IMR-90 (cell line): ENCODE measurements around the gene CXCR6. TPM values are rescaled to one million over a fixed set of nuclear protein-coding genes. Genes with fewer than 3 reads are reported as not detected.

Experiments used
- ATAC-seq: fragments of 200-7000 bp; cut with Tn5 transposase; 2 replicates; pipeline ENCODE4 v1.9.1; 2020; ENCODE audit warnings: low read depth, mild to moderate bottlenecking, moderate library complexity
- BruUV-seq: library from RNA; stranded (reverse); fragments of 400-500 nt; replicated peaks from 2 replicates; lab custom pipeline; 2021; lab: Mats Ljungman, UMichigan
- CTCF ChIA-PET: fragments of 300-600 bp; formaldehyde crosslinking; extraction: SDS; loops from one replicate; lab custom pipeline; 2021; ENCODE audit warnings: antibody characterized with exemption; lab: Yijun Ruan, JAX
- POLR2A ChIA-PET: fragments of 300-600 bp; sonication (Branson Sonifier 250); formaldehyde crosslinking; loops from one replicate; lab custom pipeline; 2022; ENCODE audit warnings: antibody characterized with exemption; ENCODE audit not compliant: unreplicated experiment; lab: Charles Lee
- DNase-seq: peaks from one replicate; pipeline ENCODE4 v3.0.0; 2013
- H2AFZ ChIP-seq: replicated peaks from 2 replicates; pipeline ENCODE3; 2013; ENCODE audit warnings: low read length, mild to moderate bottlenecking; ENCODE audit not compliant: poor library complexity
- H2AK5ac ChIP-seq: 2 replicates; pipeline ENCODE4 v1.6.1; 2013; ENCODE audit warnings: low read depth, low read length, inconsistent platforms
- H2AK9ac ChIP-seq: replicated peaks from 2 replicates; pipeline ENCODE3; 2013; ENCODE audit warnings: mild to moderate bottlenecking, low read depth, low read length, moderate library complexity; ENCODE audit not compliant: poor library complexity
- H2BK120ac ChIP-seq: 2 replicates; pipeline ENCODE4 v1.6.1; 2013; ENCODE audit warnings: low read depth, low read length, inconsistent platforms
- H2BK15ac ChIP-seq: 3 replicates; pipeline ENCODE4 v1.6.1; 2013; ENCODE audit warnings: low read depth, low read length, inconsistent platforms
- H2BK20ac ChIP-seq: 2 replicates; pipeline ENCODE4 v1.6.1; 2013; ENCODE audit warnings: low read depth, mild to moderate bottlenecking, inconsistent platforms, low read length, moderate library complexity
- H2BK5ac ChIP-seq: 2 replicates; pipeline ENCODE4 v1.6.1; 2013; ENCODE audit warnings: mild to moderate bottlenecking, low read depth, low read length, inconsistent platforms; ENCODE audit not compliant: poor library complexity, severe bottlenecking
- H3K14ac ChIP-seq: replicated peaks from 2 replicates; pipeline ENCODE4 v1.6.1; 2013; ENCODE audit warnings: low read depth, low read length, inconsistent platforms
- H3K18ac ChIP-seq: 2 replicates; pipeline ENCODE4 v1.6.1; 2013; ENCODE audit warnings: low read depth, low read length, control low read depth
- H3K23ac ChIP-seq: 2 replicates; pipeline ENCODE4 v1.6.1; 2013; ENCODE audit warnings: low read depth, low read length, inconsistent platforms
- H3K27ac ChIP-seq: 2 replicates; pipeline ENCODE4 v1.5.1; 2013; ENCODE audit warnings: mild to moderate bottlenecking, control low read depth, low read length; ENCODE audit not compliant: insufficient read depth
- H3K27me3 ChIP-seq: 2 replicates; pipeline ENCODE4 v1.6.1; 2013; ENCODE audit warnings: low read length; ENCODE audit not compliant: control insufficient read depth, insufficient read depth
- H3K36me3 ChIP-seq: 2 replicates; pipeline ENCODE4 v1.6.1; 2013; ENCODE audit warnings: low read length, mixed read lengths; ENCODE audit not compliant: control insufficient read depth, insufficient read depth
- H3K4ac ChIP-seq: 2 replicates; pipeline ENCODE4 v1.6.1; 2013; ENCODE audit warnings: low read depth, low read length, inconsistent platforms
- H3K4me1 ChIP-seq: 2 replicates; pipeline ENCODE4 v1.6.1; 2013; ENCODE audit warnings: low read length, mixed read lengths; ENCODE audit not compliant: control insufficient read depth, insufficient read depth
- H3K4me2 ChIP-seq: 2 replicates; pipeline ENCODE4 v1.6.1; 2013; ENCODE audit warnings: low read depth, mild to moderate bottlenecking, control low read depth, low read length, moderate library complexity
- H3K4me3 ChIP-seq: 2 replicates; pipeline ENCODE4 v1.5.1; 2013; ENCODE audit warnings: low read depth, mild to moderate bottlenecking, control low read depth, low read length, moderate library complexity; ENCODE audit not compliant: insufficient read depth
- H3K56ac ChIP-seq: 2 replicates; pipeline ENCODE4 v1.6.1; 2013; ENCODE audit warnings: low read length, inconsistent platforms; ENCODE audit not compliant: insufficient read depth; ENCODE audit errors: extremely low read depth
- H3K79me1 ChIP-seq, 2 experiments: 2 replicates each; pipeline ENCODE4 v1.6.1; 2013; ENCODE audit warnings: low read length in 2 of 2, inconsistent platforms in 1 of 2, low read depth in 1 of 2
- H3K9ac ChIP-seq: 2 replicates; pipeline ENCODE4 v1.6.1; 2013; ENCODE audit warnings: low read depth, low read length, control low read depth
- H3K9me1 ChIP-seq: 2 replicates; pipeline ENCODE4 v1.6.1; 2013; ENCODE audit warnings: low read length, inconsistent platforms; ENCODE audit not compliant: insufficient read depth
- H3K9me3 ChIP-seq: 2 replicates; pipeline ENCODE4 v1.6.1; 2013; ENCODE audit warnings: low read length; ENCODE audit not compliant: control insufficient read depth, insufficient read depth
- H4K20me1 ChIP-seq: 2 replicates; pipeline ENCODE4 v1.6.1; 2013; ENCODE audit warnings: low read length, inconsistent platforms; ENCODE audit not compliant: insufficient read depth
- H4K5ac ChIP-seq: 2 replicates; pipeline ENCODE4 v1.6.1; 2013; ENCODE audit warnings: mild to moderate bottlenecking, low read depth, low read length, control low read depth
- H4K8ac ChIP-seq, 2 experiments: 2 replicates each; pipeline ENCODE4 v1.6.1; 2013; ENCODE audit warnings: low read depth in 2 of 2, low read length in 2 of 2, control low read depth in 1 of 2, inconsistent platforms in 1 of 2
- H4K91ac ChIP-seq: 2 replicates; pipeline ENCODE4 v1.6.1; 2013; ENCODE audit warnings: low read depth, low read length, inconsistent platforms; ENCODE audit not compliant: insufficient read depth
- CEBPB ChIP-seq: IDR thresholded peaks from 2 replicates; pipeline ENCODE4 v1.6.1; 2012; ENCODE audit warnings: low read depth, low read length, improper control_type of control experiment
- FOS ChIP-seq: fragments of 150-350 bp; IDR thresholded peaks from 2 replicates; pipeline ENCODE4 v1.6.1; 2016; ENCODE audit warnings: low read depth, low read length
- MAFK ChIP-seq: IDR thresholded peaks from 2 replicates; pipeline ENCODE4 v1.6.1; 2012; ENCODE audit warnings: low read depth, low read length, improper control_type of control experiment
- MAZ ChIP-seq: IDR thresholded peaks from 2 replicates; pipeline ENCODE4 v1.6.1; 2012; ENCODE audit warnings: low read depth, mild to moderate bottlenecking, low read length, improper control_type of control experiment, moderate library complexity, borderline replicate concordance
- NFE2L2 ChIP-seq: fragments of 150-350 bp; IDR thresholded peaks from 2 replicates; pipeline ENCODE4 v1.6.1; 2016; ENCODE audit warnings: low read depth, mild to moderate bottlenecking, low read length
- POLR2A ChIP-seq: IDR thresholded peaks from 2 replicates; pipeline ENCODE4 v1.6.1; 2012; ENCODE audit warnings: mild to moderate bottlenecking, low read depth, low read length
- RAD21 ChIP-seq: IDR thresholded peaks from 2 replicates; pipeline ENCODE4 v1.6.1; 2012; ENCODE audit warnings: low read length, improper control_type of control experiment
- RCOR1 ChIP-seq: IDR thresholded peaks from 2 replicates; pipeline ENCODE4 v1.6.1; 2012; ENCODE audit warnings: mild to moderate bottlenecking, low read length, improper control_type of control experiment; ENCODE audit not compliant: insufficient replicate concordance
- RFX5 ChIP-seq: IDR thresholded peaks from 2 replicates; pipeline ENCODE4 v1.8.0; 2012; ENCODE audit warnings: low read depth, mild to moderate bottlenecking, low read length, moderate library complexity
- SMC3 ChIP-seq: fragments of 150-350 bp; IDR thresholded peaks from 2 replicates; pipeline ENCODE4 v1.6.1; 2016; ENCODE audit warnings: low read depth, mild to moderate bottlenecking, antibody characterized with exemption, low read length, moderate library complexity
- WGBS, 2 experiments: methylation state at CpG; one replicate each; pipeline versions ENCODE4 v1.1.5 to v1.1.7; 2013; ENCODE audit warnings: missing lambda C conversion rate in 2 of 2; ENCODE audit not compliant: insufficient read length in 1 of 2; ENCODE audit errors: extremely low coverage in 2 of 2; 5-methylcytosine and 5-hydroxymethylcytosine counted together
- dilution Hi-C: fragments of 300-500 bp; cut with HindIII; formaldehyde crosslinking; loops from one replicate; pipeline ENCODE4 v1.14.3; 2018; ENCODE audit warnings: low sequenced_read_pairs; ENCODE audit not compliant: unreplicated experiment
- in situ Hi-C: fragments of 300-500 bp; cut with MboI; formaldehyde crosslinking; loops from 3 replicates; pipeline ENCODE4 v1.14.3; 2019; ENCODE audit warnings: low sequenced_read_pairs, inconsistent platforms, mixed read lengths
- intact Hi-C: fragments of 100-400 bp; cut with micrococcal nuclease; formaldehyde crosslinking; loops from 2 replicates; pipeline ENCODE4 v1.10.0; 2022
- polyA plus RNA-seq, 3 experiments: library from polyadenylated mRNA; depleted of rRNA; stranded (reverse); fragments of >200 nt; gene quantifications; 2 replicates each; pipeline ENCODE4 v1.2.3, GENCODE V29; 2012; ENCODE audit warnings: low replicate concordance in 1 of 3
- total RNA-seq: library from RNA; depleted of rRNA; stranded (reverse); fragments of >200 nt; gene quantifications from 2 replicates; pipeline ENCODE4 v1.2.3, GENCODE V29; 2012
- TF ChIP-seq, protein P1 (sequence below): fragments of 150-350 bp; IDR thresholded peaks from 2 replicates; pipeline ENCODE4 v1.6.1; 2016; ENCODE audit warnings: low read depth, mild to moderate bottlenecking, low read length, moderate library complexity, borderline replicate concordance

Gene CXCR6
- total and polyA plus RNA-seq, 2 of the 4 experiments (the other 2 are of a cell fraction), result not detected

- intact Hi-C loops (no loop called here), in situ Hi-C loops (loop anchor here (5.0 kb wide), 1 partner anchor 170 kb away; no protein-coding TSS in a partner anchor), dilution Hi-C loops (no loop called here)
- Histone ChIP-seq H2BK120ac (no peak overlapping the region), H4K91ac (no peak overlapping the region), H4K20me1 (peaks cover 4% of the 10 kb centered on the region; the same call in 1 of the 2 replicates), H3K9ac (no peak overlapping the region), H4K5ac (no peak overlapping the region), H3K14ac (no peak overlapping the region), H2AK9ac (no peak overlapping the region), H2BK15ac (no peak overlapping the region), H3K4me2 (no peak overlapping the region), H3K27me3 (no peaks in the 10 kb centered on the region), H2AFZ (no peak overlapping the region), H2BK5ac (no peak overlapping the region), H3K9me3 (no peaks in the 10 kb centered on the region), H3K23ac (no peak overlapping the region), H3K9me1 (peaks cover 9% of the 10 kb centered on the region), H3K56ac (no peak overlapping the region), H2AK5ac (no peak overlapping the region), H3K4ac (no peak overlapping the region), H3K36me3 (peaks cover 39% of the 10 kb centered on the region), H3K79me1 (no peaks in the 10 kb centered on the region), H2BK20ac (no peak overlapping the region), H3K4me1 (peaks cover 8% of the 10 kb centered on the region), H4K8ac (no peak overlapping the region), H3K27ac (no peak overlapping the region), H3K4me3 (no peak overlapping the region), H3K18ac (no peak overlapping the region)
- ChIA-PET POLR2A (interaction anchor here (0.5 kb wide), 1 partner anchor 325 kb away, joined by 10 read pairs; no protein-coding TSS in a partner anchor), CTCF (no interaction called here)
- TF ChIP-seq MAFK, result no peak
- TF ChIP-seq RCOR1, result no peak
- no peak for TF ChIP-seq CEBPB
- TF ChIP-seq, protein P1, sequence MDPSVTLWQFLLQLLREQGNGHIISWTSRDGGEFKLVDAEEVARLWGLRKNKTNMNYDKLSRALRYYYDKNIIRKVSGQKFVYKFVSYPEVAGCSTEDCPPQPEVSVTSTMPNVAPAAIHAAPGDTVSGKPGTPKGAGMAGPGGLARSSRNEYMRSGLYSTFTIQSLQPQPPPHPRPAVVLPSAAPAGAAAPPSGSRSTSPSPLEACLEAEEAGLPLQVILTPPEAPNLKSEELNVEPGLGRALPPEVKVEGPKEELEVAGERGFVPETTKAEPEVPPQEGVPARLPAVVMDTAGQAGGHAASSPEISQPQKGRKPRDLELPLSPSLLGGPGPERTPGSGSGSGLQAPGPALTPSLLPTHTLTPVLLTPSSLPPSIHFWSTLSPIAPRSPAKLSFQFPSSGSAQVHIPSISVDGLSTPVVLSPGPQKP, result no peak
- TF ChIP-seq SMC3, result no peak
- no peak for TF ChIP-seq POLR2A
- TF ChIP-seq RFX5, result no peak
- TF ChIP-seq MAZ, result no peak
- no peak for TF ChIP-seq NFE2L2
- TF ChIP-seq FOS, result no peak
- no peak for TF ChIP-seq RAD21
- ATAC-seq (no peak), DNase-seq (no peak)
- no CpG with 5 or more reads among the region's 4 CpGs for WGBS, 2 experiments
- no TSS peak for BruUV-seq
Observed at GRCh38 chr3:45932112-45932511, 11.2 kb upstream of the CXCR6 start.
